ENCODE results near the gene HPSE2.
"Not testable (repeated sequence)": the region's sequence is repeated elsewhere in the genome, so short reads cannot be mapped to it uniquely, and the experiment has no call there.

Gene HPSE2

GRCh38 chr10:99004738-99005137 lies 230.9 kb downstream of the HPSE2 start:
- no peaks in the 10 kb centered on the region for H3K27me3 ChIP-seq (replicated peaks; ENCODE audit: control insufficient read depth, insufficient read depth, low read length)
- no peak for TF ChIP-seq CTCF (IDR thresholded peaks at IDR 0.05; ENCODE audit: insufficient read depth, low read length, poor library complexity, severe bottlenecking)
- no peaks in the 10 kb centered on the region for H3K36me3 ChIP-seq (ENCODE audit: control insufficient read depth, insufficient read depth, low read length)
- no peak overlapping the region for H3K4me3 ChIP-seq (replicated peaks; ENCODE audit: low read depth, low read length)
- no peak for DNase-seq (ENCODE audit: extremely low read depth, insufficient read length)

- H3K4me3 ChIP-seq (replicated peaks; ENCODE audit: low read depth, low read length) = no peak overlapping the region
- DNase-seq (ENCODE audit: extremely low read depth, insufficient read length) = no peak
- TF ChIP-seq CTCF (IDR thresholded peaks at IDR 0.05; ENCODE audit: insufficient read depth, low read length, poor library complexity, severe bottlenecking) = no peak
- no peaks in the 10 kb centered on the region for H3K27me3 ChIP-seq (replicated peaks; ENCODE audit: control insufficient read depth, insufficient read depth, low read length)
- H3K36me3 ChIP-seq (ENCODE audit: control insufficient read depth, insufficient read depth, low read length) = no peaks in the 10 kb centered on the region
These were observed 233.3 kb downstream of the HPSE2 start for GRCh38 chr10:99002392-99002791.

- no peak for TF ChIP-seq CTCF (IDR thresholded peaks at IDR 0.05; ENCODE audit: insufficient read depth, low read length, poor library complexity, severe bottlenecking)
- no peak for DNase-seq (ENCODE audit: extremely low read depth, insufficient read length)
- H3K27me3 ChIP-seq (replicated peaks; ENCODE audit: control insufficient read depth, insufficient read depth, low read length) = no peaks in the 10 kb centered on the region
- H3K36me3 ChIP-seq (ENCODE audit: control insufficient read depth, insufficient read depth, low read length) = no peaks in the 10 kb centered on the region
- no peak overlapping the region for H3K4me3 ChIP-seq (replicated peaks; ENCODE audit: low read depth, low read length)
These were observed 238.1 kb downstream of the HPSE2 start for GRCh38 chr10:98997596-98997995.

- H3K36me3 ChIP-seq (ENCODE audit: control insufficient read depth, insufficient read depth, low read length) = no peaks in the 10 kb centered on the region
- no peak overlapping the region for H3K4me3 ChIP-seq (replicated peaks; ENCODE audit: low read depth, low read length)
- no peaks in the 10 kb centered on the region for H3K27me3 ChIP-seq (replicated peaks; ENCODE audit: control insufficient read depth, insufficient read depth, low read length)
- TF ChIP-seq CTCF (IDR thresholded peaks at IDR 0.05; ENCODE audit: insufficient read depth, low read length, poor library complexity, severe bottlenecking) = no peak
- no peak for DNase-seq (ENCODE audit: extremely low read depth, insufficient read length)
These were observed 241.6 kb downstream of the HPSE2 start for GRCh38 chr10:98994030-98994429.

- not testable (repeated sequence) for H3K27me3 ChIP-seq (replicated peaks; ENCODE audit: control insufficient read depth, insufficient read depth, low read length); H3K36me3 ChIP-seq (ENCODE audit: control insufficient read depth, insufficient read depth, low read length); H3K4me3 ChIP-seq (replicated peaks; ENCODE audit: low read depth, low read length); DNase-seq (ENCODE audit: extremely low read depth, insufficient read length)
These were observed 251.9 kb downstream of the HPSE2 start for GRCh38 chr10:98983751-98984150.

GRCh38 chr10:98980353-98980752 lies 255.3 kb downstream of the HPSE2 start:
- no peak for TF ChIP-seq CTCF (IDR thresholded peaks at IDR 0.05; ENCODE audit: insufficient read depth, low read length, poor library complexity, severe bottlenecking)
- Histone ChIP-seq H3K27me3 (replicated peaks; ENCODE audit: control insufficient read depth, insufficient read depth, low read length) (no peaks in the 10 kb centered on the region), H3K4me3 (replicated peaks; ENCODE audit: low read depth, low read length) (no peak overlapping the region), H3K36me3 (ENCODE audit: control insufficient read depth, insufficient read depth, low read length) (no peaks in the 10 kb centered on the region)
- DNase-seq (ENCODE audit: extremely low read depth, insufficient read length) = no peak

Measured in GM06990 (cell line).